SK-N-SH (cell line): ENCODE results near the gene MIF4GD. TPM values are rescaled to one million over a fixed set of nuclear protein-coding genes. Genes with fewer than 3 reads are reported as not detected.

Source experiments
- CTCF ChIA-PET: fragments of 300-600, 350-600 bp; formaldehyde crosslinking; extraction: SDS; loops from one replicate; lab custom pipeline; 2021; lab: Yijun Ruan, JAX
- POLR2A ChIA-PET: fragments of 350-600 bp; sonication (Branson Sonifier 250); formaldehyde crosslinking; extraction: SDS; loops from one replicate; lab custom pipeline; 2020; ENCODE audit warnings: antibody characterized with exemption, inconsistent platforms; lab: Yijun Ruan, JAX
- DNase-seq: peaks from one replicate; pipeline ENCODE4 v3.0.0; 2012
- H2AFZ ChIP-seq: fragments of 200-600 bp; sonication (generic); 2 replicates; pipeline ENCODE4 v1.8.1; 2016; ENCODE audit warnings: antibody characterized with exemption, mild to moderate bottlenecking, low read depth
- H3F3A ChIP-seq: fragments of 200-600 bp; sonication (generic); replicated peaks from 2 replicates; pipeline ENCODE3; 2016; ENCODE audit warnings: antibody characterized with exemption, mild to moderate bottlenecking; ENCODE audit not compliant: insufficient read depth
- H3K27ac ChIP-seq, 2 experiments: fragments of 200-500 bp in 1 of 2; fragments of 200-600 bp in 1 of 2; sonication (Bioruptor generic) in 1 of 2; sonication (generic), shearing (Covaris generic) in 1 of 2; 2 replicates each; pipeline versions ENCODE4 v1.5.1 to v1.6.1; 2014 to 2016; ENCODE audit warnings: low read depth in 2 of 2, inconsistent platforms in 1 of 2, low read length in 1 of 2, mild to moderate bottlenecking in 1 of 2, mixed read lengths in 1 of 2
- H3K27me3 ChIP-seq: fragments of 200-600 bp; sonication (generic), shearing (Covaris generic); 2 replicates; pipeline ENCODE4 v1.6.1; 2016; ENCODE audit warnings: mixed run types; ENCODE audit not compliant: insufficient read depth
- H3K36me3 ChIP-seq, 2 experiments: fragments of 200-500 bp in 1 of 2; fragments of 200-600 bp in 1 of 2; sonication (Bioruptor generic) in 1 of 2; sonication (generic) in 1 of 2; replicated peaks in 1 of 2; 2 replicates each; pipeline versions ENCODE3 to v1.5.1; 2014 to 2016; ENCODE audit warnings: low read length in 1 of 2, mild to moderate bottlenecking in 1 of 2; ENCODE audit not compliant: insufficient read depth in 2 of 2, control insufficient read depth in 1 of 2
- H3K4me1 ChIP-seq, 2 experiments: fragments of 200-500 bp in 1 of 2; fragments of 200-600 bp in 1 of 2; sonication (Bioruptor generic) in 1 of 2; sonication (generic), shearing (Covaris generic) in 1 of 2; 2 replicates each; pipeline versions ENCODE4 v1.5.1 to v1.6.1; 2014 to 2016; ENCODE audit warnings: low read depth in 1 of 2, low read length in 1 of 2, mixed run types in 1 of 2; ENCODE audit not compliant: insufficient read depth in 2 of 2, control insufficient read depth in 1 of 2
- H3K4me2 ChIP-seq: fragments of 200-600 bp; sonication (generic), shearing (Covaris generic); 2 replicates; pipeline ENCODE4 v1.6.1; 2017; ENCODE audit warnings: mixed run types
- H3K4me3 ChIP-seq, 2 experiments: fragments of 200-500 bp in 1 of 2; fragments of 200-600 bp in 1 of 2; sonication (Bioruptor generic) in 1 of 2; sonication (generic), shearing (Covaris generic) in 1 of 2; 2 replicates each; pipeline versions ENCODE4 v1.5.1 to v1.8.1; 2014 to 2016; ENCODE audit warnings: low read depth in 2 of 2, inconsistent platforms in 1 of 2, low read length in 1 of 2, mild to moderate bottlenecking in 1 of 2, mixed read lengths in 1 of 2, moderate library complexity in 1 of 2
- H3K79me2 ChIP-seq: fragments of 200-600 bp; sonication (generic); 2 replicates; pipeline ENCODE4 v1.8.1; 2017; ENCODE audit warnings: mild to moderate bottlenecking; ENCODE audit not compliant: insufficient read depth
- H3K9ac ChIP-seq: fragments of 200-600 bp; sonication (generic); 2 replicates; pipeline ENCODE4 v1.6.1; 2017; ENCODE audit warnings: mixed run types
- H3K9me2 ChIP-seq: fragments of 200-600 bp; sonication (generic); 2 replicates; pipeline ENCODE4 v1.6.1; 2017; ENCODE audit warnings: mixed run types
- H3K9me3 ChIP-seq: fragments of 200-600 bp; sonication (generic); 2 replicates; pipeline ENCODE4 v1.6.1; 2017; ENCODE audit warnings: mixed run types, mild to moderate bottlenecking, moderate library complexity
- H4K20me1 ChIP-seq: fragments of 200-600 bp; sonication (generic); 2 replicates; pipeline ENCODE4 v1.6.1; 2017; ENCODE audit warnings: mild to moderate bottlenecking, mixed run types; ENCODE audit not compliant: insufficient read depth
- CHD2 ChIP-seq: fragments of 150-350 bp; IDR thresholded peaks from 2 replicates; pipeline ENCODE4 v1.6.1; 2018; ENCODE audit warnings: low read length; ENCODE audit not compliant: partially characterized antibody
- ELF1 ChIP-seq: IDR thresholded peaks from 2 replicates; pipeline ENCODE4 v1.4.0; 2012
- FOSL2 ChIP-seq: IDR thresholded peaks from 2 replicates; pipeline ENCODE4 v1.4.0; 2012; ENCODE audit warnings: low read depth, mild to moderate bottlenecking, moderate library complexity, borderline replicate concordance
- FOXM1 ChIP-seq: IDR thresholded peaks from 2 replicates; pipeline ENCODE4 v1.4.0; 2012; ENCODE audit warnings: low read depth, mild to moderate bottlenecking
- GABPA ChIP-seq: IDR thresholded peaks from 2 replicates; pipeline ENCODE4 v1.4.0; 2012; ENCODE audit warnings: low read depth, mild to moderate bottlenecking
- GATA2 ChIP-seq: sonication (generic); formaldehyde crosslinking; IDR thresholded peaks from 2 replicates; pipeline ENCODE4 v1.5.0; 2020; ENCODE audit warnings: mild to moderate bottlenecking, missing genetic modification reagents
- JUND ChIP-seq: IDR thresholded peaks from 2 replicates; pipeline ENCODE4 v1.4.0; 2012
- MEF2A ChIP-seq: IDR thresholded peaks from 2 replicates; pipeline ENCODE4 v1.4.0; 2012; ENCODE audit warnings: low read depth, borderline replicate concordance
- POLR2AphosphoS5 ChIP-seq: IDR thresholded peaks from 2 replicates; pipeline ENCODE4 v1.6.1; 2012; ENCODE audit warnings: low read depth, low read length
- RAD21 ChIP-seq: IDR thresholded peaks from 2 replicates; pipeline ENCODE4 v1.6.1; 2012; ENCODE audit warnings: mild to moderate bottlenecking, low read length
- RFX5 ChIP-seq: IDR thresholded peaks from 2 replicates; pipeline ENCODE4 v1.6.1; 2012; ENCODE audit warnings: mild to moderate bottlenecking, improper control_type of control experiment, low read length
- SIN3A ChIP-seq: IDR thresholded peaks from 2 replicates; pipeline ENCODE4 v1.6.1; 2012; ENCODE audit warnings: low read depth, mild to moderate bottlenecking, low read length, moderate library complexity, borderline replicate concordance
- SMC3 ChIP-seq: IDR thresholded peaks from 2 replicates; pipeline ENCODE4 v1.6.1; 2012; ENCODE audit warnings: low read depth, low read length, improper control_type of control experiment
- TCF12 ChIP-seq: IDR thresholded peaks from 2 replicates; pipeline ENCODE4 v1.4.0; 2012
- WGBS: methylation state at CpG from one replicate; pipeline ENCODE4 v1.1.6; 2017; ENCODE audit warnings: low lambda C conversion rate; 5-methylcytosine and 5-hydroxymethylcytosine counted together
- polyA plus RNA-seq, 3 experiments: library from polyadenylated mRNA; depleted of rRNA; stranded (reverse); fragments of >200 nt; gene quantifications; 2 replicates each; pipeline ENCODE4 v1.2.3, GENCODE V29; 2012
- TF ChIP-seq, protein P1 (sequence below): fragments of 200-600 bp; sonication (generic); IDR thresholded peaks from 2 replicates; pipeline ENCODE4 v1.6.1; 2017; ENCODE audit warnings: antibody characterized with exemption, mild to moderate bottlenecking, moderate library complexity
- TF ChIP-seq, protein P2 (sequence below): IDR thresholded peaks from 2 replicates; pipeline ENCODE4 v1.4.0; 2012; ENCODE audit warnings: low read depth
- TF ChIP-seq, protein P3 (sequence below): IDR thresholded peaks from 2 replicates; pipeline ENCODE4; 2012
- TF ChIP-seq, protein P4 (sequence below): fragments of 150-350 bp; IDR thresholded peaks from 2 replicates; pipeline ENCODE4 v1.6.1; 2016; ENCODE audit warnings: mild to moderate bottlenecking, low read depth, low read length

The MIF4GD gene
- polyA plus RNA-seq, 1 of the 3 experiments (the other 2 are of a cell fraction): 65.4 TPM

DNA sequence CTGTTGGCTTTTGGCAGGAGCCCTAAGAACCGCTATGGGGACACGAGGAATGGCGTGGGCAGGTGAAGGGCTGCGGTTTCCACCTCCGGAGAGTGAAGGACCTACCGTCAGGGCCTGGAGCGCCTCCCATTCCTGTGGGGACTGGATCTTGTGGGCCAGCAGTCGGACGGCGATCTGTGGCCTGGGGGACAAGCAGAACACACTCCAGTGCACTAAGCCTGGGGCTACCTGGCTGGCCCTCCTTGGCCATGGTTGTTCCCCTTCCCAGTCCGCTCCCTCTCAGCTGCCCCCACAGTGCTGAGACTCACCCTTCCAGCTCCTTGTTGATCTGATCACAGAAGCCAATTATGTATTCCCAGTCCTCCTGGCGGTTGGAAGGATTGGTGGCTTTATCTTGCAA, 24.6 kb downstream of the MIF4GD start:
- H2AFZ ChIP-seq: no peak overlapping the region
- H3K36me3 ChIP-seq: peaks cover 28 to 53% of the 10 kb centered on the region in 2 experiments
- H3K4me1 ChIP-seq: peaks cover 0 to 4% of the 10 kb centered on the region in 2 experiments; a peak in 1 of 4 replicates
- no peaks in the 10 kb centered on the region for H3K27me3 ChIP-seq
- peaks cover 12% of the 10 kb centered on the region for H4K20me1 ChIP-seq
- ChIA-PET POLR2A (interaction anchor here (0.7 kb wide), 1 partner anchor 14 kb away, joined by 4 read pairs; no protein-coding TSS in a partner anchor), CTCF (interaction anchor here (0.5 to 3.1 kb wide), 9 partner anchors 8 to 166 kb away, joined by 3 to 15 read pairs (median 5); partner anchors contain the start of genes GGA3 and MIF4GD)
- no peak overlapping the region; a peak in 1 of 4 replicates for H3K27ac ChIP-seq
- no peak for TF ChIP-seq GABPA
- no peak for TF ChIP-seq TCF12
- TF ChIP-seq POLR2AphosphoS5: no peak
- TF ChIP-seq, protein P1, sequence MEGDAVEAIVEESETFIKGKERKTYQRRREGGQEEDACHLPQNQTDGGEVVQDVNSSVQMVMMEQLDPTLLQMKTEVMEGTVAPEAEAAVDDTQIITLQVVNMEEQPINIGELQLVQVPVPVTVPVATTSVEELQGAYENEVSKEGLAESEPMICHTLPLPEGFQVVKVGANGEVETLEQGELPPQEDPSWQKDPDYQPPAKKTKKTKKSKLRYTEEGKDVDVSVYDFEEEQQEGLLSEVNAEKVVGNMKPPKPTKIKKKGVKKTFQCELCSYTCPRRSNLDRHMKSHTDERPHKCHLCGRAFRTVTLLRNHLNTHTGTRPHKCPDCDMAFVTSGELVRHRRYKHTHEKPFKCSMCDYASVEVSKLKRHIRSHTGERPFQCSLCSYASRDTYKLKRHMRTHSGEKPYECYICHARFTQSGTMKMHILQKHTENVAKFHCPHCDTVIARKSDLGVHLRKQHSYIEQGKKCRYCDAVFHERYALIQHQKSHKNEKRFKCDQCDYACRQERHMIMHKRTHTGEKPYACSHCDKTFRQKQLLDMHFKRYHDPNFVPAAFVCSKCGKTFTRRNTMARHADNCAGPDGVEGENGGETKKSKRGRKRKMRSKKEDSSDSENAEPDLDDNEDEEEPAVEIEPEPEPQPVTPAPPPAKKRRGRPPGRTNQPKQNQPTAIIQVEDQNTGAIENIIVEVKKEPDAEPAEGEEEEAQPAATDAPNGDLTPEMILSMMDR: no peak
- TF ChIP-seq, protein P2, sequence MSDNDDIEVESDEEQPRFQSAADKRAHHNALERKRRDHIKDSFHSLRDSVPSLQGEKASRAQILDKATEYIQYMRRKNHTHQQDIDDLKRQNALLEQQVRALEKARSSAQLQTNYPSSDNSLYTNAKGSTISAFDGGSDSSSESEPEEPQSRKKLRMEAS: no peak
- TF ChIP-seq JUND: no peak
- TF ChIP-seq RFX5: no peak
- TF ChIP-seq SIN3A: no peak
- TF ChIP-seq GATA2 (CRISPR knock-in tag): no peak
- TF ChIP-seq FOXM1: no peak
- TF ChIP-seq, protein P3, sequence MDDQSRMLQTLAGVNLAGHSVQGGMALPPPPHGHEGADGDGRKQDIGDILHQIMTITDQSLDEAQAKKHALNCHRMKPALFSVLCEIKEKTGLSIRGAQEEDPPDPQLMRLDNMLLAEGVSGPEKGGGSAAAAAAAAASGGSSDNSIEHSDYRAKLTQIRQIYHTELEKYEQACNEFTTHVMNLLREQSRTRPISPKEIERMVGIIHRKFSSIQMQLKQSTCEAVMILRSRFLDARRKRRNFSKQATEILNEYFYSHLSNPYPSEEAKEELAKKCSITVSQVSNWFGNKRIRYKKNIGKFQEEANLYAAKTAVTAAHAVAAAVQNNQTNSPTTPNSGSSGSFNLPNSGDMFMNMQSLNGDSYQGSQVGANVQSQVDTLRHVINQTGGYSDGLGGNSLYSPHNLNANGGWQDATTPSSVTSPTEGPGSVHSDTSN: no peak
- TF ChIP-seq, protein P4, sequence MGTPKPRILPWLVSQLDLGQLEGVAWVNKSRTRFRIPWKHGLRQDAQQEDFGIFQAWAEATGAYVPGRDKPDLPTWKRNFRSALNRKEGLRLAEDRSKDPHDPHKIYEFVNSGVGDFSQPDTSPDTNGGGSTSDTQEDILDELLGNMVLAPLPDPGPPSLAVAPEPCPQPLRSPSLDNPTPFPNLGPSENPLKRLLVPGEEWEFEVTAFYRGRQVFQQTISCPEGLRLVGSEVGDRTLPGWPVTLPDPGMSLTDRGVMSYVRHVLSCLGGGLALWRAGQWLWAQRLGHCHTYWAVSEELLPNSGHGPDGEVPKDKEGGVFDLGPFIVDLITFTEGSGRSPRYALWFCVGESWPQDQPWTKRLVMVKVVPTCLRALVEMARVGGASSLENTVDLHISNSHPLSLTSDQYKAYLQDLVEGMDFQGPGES: no peak
- TF ChIP-seq SMC3: no peak
- TF ChIP-seq MEF2A: no peak
- no peak for TF ChIP-seq FOSL2
- TF ChIP-seq ELF1: no peak
- TF ChIP-seq CHD2: no peak
- TF ChIP-seq RAD21: no peak
- H3K79me2 ChIP-seq: peaks cover 38% of the 10 kb centered on the region
- H3K9ac ChIP-seq: no peak overlapping the region
- no peak overlapping the region for H3K4me3 ChIP-seq
- no peaks in the 10 kb centered on the region for H3K9me3 ChIP-seq
- H3F3A ChIP-seq: peaks cover 1% of the 10 kb centered on the region
- WGBS: 97% methylated on average over 12 of the region's 12 CpGs
- no peak for DNase-seq
- H3K9me2 ChIP-seq: no peaks in the 10 kb centered on the region
- no peak overlapping the region for H3K4me2 ChIP-seq
